Kidney glomerular epithelial cell (primary cell): ENCODE data around the gene SDK1.

Experiments used
- DNase-seq: peaks from one replicate; lab custom pipeline; 2025; lab: John Stamatoyannopoulos, UW

The SDK1 gene

GRCh38 chr7:3338161-3338560, 37.1 kb downstream of the SDK1 start:
- no peak for DNase-seq

GRCh38 chr7:3345699-3346481, 44.8 kb downstream of the SDK1 start:
- no peak for DNase-seq

GRCh38 chr7:3349126-3349525, 48.1 kb downstream of the SDK1 start:
- DNase-seq = no peak

- no peak for DNase-seq
Measured at GRCh38 chr7:3356173-3356572, 55.1 kb downstream of the SDK1 start.

GRCh38 chr7:3358991-3359390, 57.9 kb downstream of the SDK1 start:
- DNase-seq = no peak

- DNase-seq = no peak
Measured at GRCh38 chr7:3367261-3367660, 66.2 kb downstream of the SDK1 start.

GRCh38 chr7:3370068-3370830, 69.2 kb downstream of the SDK1 start:
- no peak for DNase-seq

- DNase-seq = no peak
Measured at GRCh38 chr7:3370921-3371320, 69.9 kb downstream of the SDK1 start.

GRCh38 chr7:3371601-3372000, 70.5 kb downstream of the SDK1 start:
- no peak for DNase-seq

- no peak for DNase-seq
Measured at GRCh38 chr7:3374239-3374638, 73.2 kb downstream of the SDK1 start.

GRCh38 chr7:3378390-3379150, 77.5 kb downstream of the SDK1 start:
- no peak for DNase-seq

- no peak for DNase-seq
Measured at GRCh38 chr7:3380034-3380433, 79.0 kb downstream of the SDK1 start.

- DNase-seq = no peak
Measured at GRCh38 chr7:3380886-3381685, 80.0 kb downstream of the SDK1 start.

GRCh38 chr7:3386423-3387190, 85.6 kb downstream of the SDK1 start:
- no peak for DNase-seq

GRCh38 chr7:3393862-3394261, 92.8 kb downstream of the SDK1 start:
- DNase-seq = no peak

GRCh38 chr7:3397324-3397723, 96.3 kb downstream of the SDK1 start:
- DNase-seq = no peak

- no peak for DNase-seq
Measured at GRCh38 chr7:3399858-3400257, 98.8 kb downstream of the SDK1 start.

- peak; percentile 2 for DNase-seq
Measured at GRCh38 chr7:3404501-3404900, 103.4 kb downstream of the SDK1 start.

GRCh38 chr7:3408814-3409595, 108.0 kb downstream of the SDK1 start:
- no peak for DNase-seq

GRCh38 chr7:3412871-3413270, 111.8 kb downstream of the SDK1 start:
- DNase-seq = no peak
